A673 (cell line): ENCODE measurements around the gene ZSWIM6. TPM values are rescaled to one million over a fixed set of nuclear protein-coding genes. Genes with fewer than 3 reads are reported as not detected.
A peak's percentile ranks its signal among the peaks of the same experiment; 100 is the strongest.

Experiments used
- BruUV-seq: library from RNA; stranded (reverse); fragments of 400-500 nt; replicated peaks from 2 replicates; lab custom pipeline; 2021; lab: Mats Ljungman, UMichigan
- CTCF ChIA-PET: fragments of 300-600 bp; sonication (Branson Sonifier 250); formaldehyde crosslinking; loops from one replicate; lab custom pipeline; 2022; ENCODE audit warnings: antibody characterized with exemption; lab: Charles Lee
- POLR2A ChIA-PET: fragments of 300-600 bp; sonication (Branson Sonifier 250); formaldehyde crosslinking; loops from one replicate; lab custom pipeline; 2022; ENCODE audit warnings: antibody characterized with exemption; ENCODE audit not compliant: low non-redundant PET; lab: Charles Lee
- DNase-seq: peaks from one replicate; pipeline ENCODE4 v3.0.0-alpha.2; 2015; ENCODE audit warnings: low spot score
- H3K27ac ChIP-seq: fragments of 200-600 bp; sonication (generic); 2 replicates; pipeline ENCODE4 v1.5.1; 2016; ENCODE audit warnings: mixed run types, low read depth, mild to moderate bottlenecking, mixed read lengths, antibody characterized with exemption, low read length; ENCODE audit not compliant: poor library complexity, severe bottlenecking
- H3K27me3 ChIP-seq: fragments of 200-600 bp; sonication (generic); replicated peaks from 2 replicates; pipeline ENCODE4 v1.6.1; 2017; ENCODE audit warnings: mixed run types, low read depth, mild to moderate bottlenecking, mixed read lengths, antibody characterized with exemption, low read length; ENCODE audit not compliant: insufficient read depth, poor library complexity
- H3K36me3 ChIP-seq: fragments of 200-600 bp; sonication (generic); 2 replicates; pipeline ENCODE4 v1.6.1; 2016; ENCODE audit warnings: mixed run types, mild to moderate bottlenecking, mixed read lengths, antibody characterized with exemption, low read length; ENCODE audit not compliant: insufficient read depth, poor library complexity, severe bottlenecking
- H3K4me1 ChIP-seq: fragments of 200-600 bp; sonication (generic); 2 replicates; pipeline ENCODE4 v1.6.1; 2017; ENCODE audit warnings: mixed run types, mild to moderate bottlenecking, mixed read lengths, antibody characterized with exemption, low read length; ENCODE audit not compliant: insufficient read depth, poor library complexity, severe bottlenecking
- H3K4me3 ChIP-seq: fragments of 200-600 bp; sonication (generic); 2 replicates; pipeline ENCODE4 v1.5.1; 2016; ENCODE audit warnings: low read depth, mixed run types, mild to moderate bottlenecking, mixed read lengths, low read length; ENCODE audit not compliant: poor library complexity, severe bottlenecking
- H3K9me3 ChIP-seq: fragments of 200-600 bp; sonication (generic); 2 replicates; pipeline ENCODE4 v1.6.1; 2016; ENCODE audit warnings: mixed run types, low read depth, mild to moderate bottlenecking, mixed read lengths, antibody characterized with exemption, low read length; ENCODE audit not compliant: poor library complexity, severe bottlenecking
- CTCF ChIP-seq: fragments of 300-800, 200-600 bp; sonication (generic); conservative IDR thresholded peaks from 2 replicates; pipeline ENCODE4 v1.5.1; 2017; ENCODE audit warnings: low read depth, mild to moderate bottlenecking, antibody characterized with exemption, low read length, moderate library complexity, mixed read lengths
- EZH2 ChIP-seq: fragments of 200-600 bp; sonication (generic); IDR thresholded peaks from 2 replicates; pipeline ENCODE4 v1.6.1; 2017; ENCODE audit warnings: borderline replicate concordance, low read depth, mild to moderate bottlenecking, mixed read lengths, antibody characterized with exemption, low read length; ENCODE audit not compliant: poor library complexity, severe bottlenecking
- intact Hi-C: fragments of 100-400 bp; cut with micrococcal nuclease; formaldehyde crosslinking; loops from one replicate; pipeline ENCODE4 v1.10.0; 2022; ENCODE audit not compliant: unreplicated experiment
- total RNA-seq: library from RNA; stranded (reverse); gene quantifications from 2 replicates; pipeline ENCODE4 v1.2.3, GENCODE V29; 2021

Gene ZSWIM6
- total RNA-seq, 1 experiment from 2014 or later, result 47.3 TPM

GRCh38 chr5:61321669-61322068, 10.4 kb upstream of the ZSWIM6 start:
- ChIA-PET POLR2A (no interaction called here), CTCF (no interaction called here)
- Histone ChIP-seq H3K4me1 (peaks cover 23% of the 10 kb centered on the region), H3K27me3 (no peaks in the 10 kb centered on the region), H3K36me3 (no peaks in the 10 kb centered on the region), H3K27ac (no peak overlapping the region), H3K4me3 (no peak overlapping the region), H3K9me3 (no peaks in the 10 kb centered on the region)
- no peak for DNase-seq
- no TSS peak for BruUV-seq
- intact Hi-C loops, result loop anchor here (10.0 kb wide), 1 partner anchor 613 kb away; no protein-coding TSS in a partner anchor
- TF ChIP-seq EZH2 (no peak), CTCF (no peak)

DNA sequence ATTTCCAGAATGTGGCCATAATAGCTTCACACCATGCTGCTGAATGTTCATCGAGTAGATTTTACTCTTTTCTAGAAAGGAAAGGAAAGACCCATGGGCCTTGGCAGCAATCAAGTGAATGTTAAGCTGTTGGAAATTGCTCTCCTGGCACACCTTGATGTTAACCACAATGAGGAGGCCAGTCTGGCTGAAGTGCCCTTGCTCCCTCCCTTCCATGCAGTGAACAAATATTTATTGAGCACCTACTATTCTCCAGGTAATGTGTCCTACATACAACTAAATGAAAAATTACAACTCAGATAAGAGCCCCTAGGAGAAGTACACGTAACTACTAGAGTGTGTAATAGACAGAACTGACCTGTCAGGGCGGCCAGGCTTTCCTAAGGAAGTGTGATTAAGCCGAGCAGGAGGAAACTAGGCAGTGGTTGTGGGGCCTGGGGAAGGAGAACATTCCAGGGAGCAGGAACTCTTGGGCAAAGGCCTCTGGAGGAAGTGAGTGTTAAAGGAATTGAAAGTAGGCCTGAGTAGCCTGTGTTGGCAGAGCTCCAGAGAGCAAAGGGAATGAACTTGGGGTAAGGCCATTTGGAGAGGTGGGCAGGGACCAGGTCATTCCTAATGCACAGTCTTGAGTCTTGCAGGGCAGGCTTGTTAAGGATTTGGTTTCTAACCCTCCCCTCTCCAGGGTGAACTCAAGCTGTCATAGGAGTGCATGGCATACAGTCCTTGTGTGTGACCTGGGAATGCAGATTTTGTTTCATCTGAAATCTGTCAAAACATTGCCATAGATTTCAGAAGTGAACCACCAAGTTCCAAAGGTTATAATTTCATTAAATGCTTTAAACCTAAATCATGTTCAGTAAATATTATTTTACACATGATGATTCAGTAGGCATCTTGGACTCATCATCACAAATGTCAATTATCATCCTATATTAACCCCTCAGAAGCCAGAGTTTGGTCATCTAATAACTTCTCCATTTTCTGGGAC, 9.0 kb upstream of the ZSWIM6 start:
- CTCF ChIA-PET, result no interaction called here
- H3K27me3 ChIP-seq, result no peaks in the 10 kb centered on the region
- peaks cover 27% of the 10 kb centered on the region for H3K4me1 ChIP-seq
- POLR2A ChIA-PET, result interaction anchor here (0.6 kb wide), 1 partner anchor 145 kb away, joined by 3 read pairs; no protein-coding TSS in a partner anchor
- BruUV-seq, result no TSS peak
- H3K36me3 ChIP-seq, result no peaks in the 10 kb centered on the region
- no peak for TF ChIP-seq CTCF
- no peak for TF ChIP-seq EZH2
- H3K27ac ChIP-seq, result no peak overlapping the region
- intact Hi-C loops, result loop anchor here (10.0 kb wide), 1 partner anchor 612 kb away; no protein-coding TSS in a partner anchor
- no peak overlapping the region for H3K4me3 ChIP-seq
- no peak for DNase-seq
- H3K9me3 ChIP-seq, result no peaks in the 10 kb centered on the region

DNA sequence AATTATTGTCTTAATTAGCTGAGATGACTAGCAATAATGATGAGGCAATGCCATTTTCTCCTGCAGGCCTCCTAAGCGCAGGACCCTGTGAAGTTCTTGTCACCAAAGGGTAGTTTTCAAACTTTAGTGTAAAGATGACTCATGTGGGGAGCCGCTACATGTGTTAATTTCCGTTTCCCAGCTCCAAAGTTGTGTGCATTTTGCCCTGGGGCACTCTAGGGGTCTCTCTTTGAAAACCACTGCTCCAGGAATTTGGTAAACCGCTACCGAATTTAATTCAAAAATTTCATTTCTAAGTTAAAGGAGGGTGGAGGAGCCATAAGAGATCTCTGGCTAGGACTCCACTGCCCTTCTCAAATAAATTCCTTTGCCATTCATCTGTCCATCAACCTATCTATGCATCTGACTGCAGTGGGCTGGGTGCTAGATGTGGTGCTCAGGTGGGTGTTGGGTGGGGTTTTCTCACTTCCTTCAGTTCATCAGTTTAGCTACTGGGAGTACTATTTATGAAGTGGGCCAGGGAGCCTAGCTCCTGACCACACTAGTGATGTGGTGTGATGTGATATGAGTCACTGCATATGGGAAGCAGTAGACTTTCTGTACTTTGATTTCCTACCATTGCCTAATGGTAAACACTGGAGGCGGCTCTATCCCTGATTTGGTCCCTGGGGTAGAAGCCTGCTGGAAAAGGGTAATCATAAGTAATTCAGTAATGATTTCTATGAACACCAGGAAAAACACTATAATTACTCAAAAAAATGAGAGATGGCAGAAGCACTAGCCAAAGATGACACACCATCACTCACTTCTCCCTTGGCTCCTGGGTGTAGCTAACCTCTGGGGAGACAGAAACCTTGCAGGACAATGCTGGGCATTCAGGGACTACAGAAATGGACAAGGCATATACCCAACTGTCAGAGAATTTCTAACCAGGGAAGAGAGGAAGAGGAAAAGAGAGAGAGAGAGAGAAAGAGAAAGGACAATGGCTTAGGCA, 4.0 kb upstream of the ZSWIM6 start:
- DNase-seq, result peak; percentile 80
- BruUV-seq, result no TSS peak

More for the DNA sequence above, 4.0 kb upstream of the ZSWIM6 start:
- no peaks in the 10 kb centered on the region for H3K27me3 ChIP-seq
- POLR2A ChIA-PET, result no interaction called here
- no peaks in the 10 kb centered on the region for H3K36me3 ChIP-seq
- CTCF ChIA-PET, result no interaction called here
- TF ChIP-seq CTCF, result peak; percentile 42; the same call in 1 of the 2 replicates
- TF ChIP-seq EZH2, result no peak
- no peak overlapping the region for H3K4me3 ChIP-seq
- peaks cover 23% of the 10 kb centered on the region for H3K4me1 ChIP-seq
- H3K9me3 ChIP-seq, result no peaks in the 10 kb centered on the region
- intact Hi-C loops, result loop anchor here (10.0 kb wide), 1 partner anchor 607 kb away; no protein-coding TSS in a partner anchor
- H3K27ac ChIP-seq, result no peak overlapping the region
